Stimulated activated CD4-positive, alpha-beta T cell treated with anti-CD3 and anti-CD28 coated beads, Interleukin-12 subunit alpha, Interleukin-12 subunit beta, amount 100 ng/mL, for 24 hours (primary cell): ENCODE data around the gene KANK4.
A peak's percentile ranks its signal among the peaks of the same experiment; 100 is the strongest.
"Not testable (repeated sequence)": the region's sequence is repeated elsewhere in the genome, so short reads cannot be mapped to it uniquely, and the experiment has no call there.

Experiments
- DNase-seq, 2 experiments: peaks; one replicate each; pipeline ENCODE4 v3.0.0-alpha.2; 2020; ENCODE audit warnings: low read depth in 2 of 2

KANK4 gene

GRCh38 chr1:62271948-62272728 is 47.1 kb downstream of the KANK4 start:
- DNase-seq: peak; percentile 9 to 16

- no peak for DNase-seq
Observed at GRCh38 chr1:62271134-62271533, 48.1 kb downstream of the KANK4 start.

- DNase-seq: no peak
Observed at GRCh38 chr1:62269851-62270495, 49.3 kb downstream of the KANK4 start.

DNA sequence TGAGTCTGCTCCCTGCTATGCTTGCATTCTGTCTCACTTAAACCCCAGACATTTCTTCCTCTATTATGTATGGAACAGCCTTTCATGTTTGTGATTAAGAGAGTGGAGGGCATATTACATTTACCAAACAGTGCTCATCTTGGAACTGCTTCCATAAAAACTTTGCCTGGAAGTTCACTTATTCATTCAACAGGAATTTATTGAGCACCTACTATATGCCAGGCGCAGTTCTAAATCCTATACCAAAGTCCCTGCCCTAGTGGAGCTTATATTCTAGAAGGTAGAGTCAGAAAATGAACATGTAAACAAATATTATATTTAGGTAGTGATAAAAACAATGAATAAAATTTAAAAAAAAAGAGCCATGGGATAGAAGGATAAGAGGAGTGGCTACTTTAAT is 49.8 kb downstream of the KANK4 start:
- no peak for DNase-seq

DNA sequence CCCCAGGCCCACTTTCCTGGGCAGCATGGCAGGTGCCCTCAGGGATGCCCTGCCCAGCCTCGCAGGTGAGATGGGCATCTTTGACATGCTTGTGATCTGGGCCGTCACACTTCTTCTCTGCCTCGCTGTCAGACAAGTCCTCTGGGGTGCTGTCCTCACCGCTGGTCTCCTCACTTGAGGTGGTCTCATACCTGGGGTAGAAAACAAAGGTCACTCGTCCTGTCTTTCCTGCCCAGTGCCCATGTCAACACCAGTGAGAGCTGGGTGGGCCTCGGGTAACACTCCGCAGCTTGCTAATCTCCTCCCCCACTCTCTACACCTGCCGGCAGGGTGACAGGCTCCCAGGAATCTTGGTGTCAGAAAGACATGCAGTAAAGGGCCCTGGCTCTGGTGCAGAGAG is 50.9 kb downstream of the KANK4 start:
- DNase-seq: no peak

DNA sequence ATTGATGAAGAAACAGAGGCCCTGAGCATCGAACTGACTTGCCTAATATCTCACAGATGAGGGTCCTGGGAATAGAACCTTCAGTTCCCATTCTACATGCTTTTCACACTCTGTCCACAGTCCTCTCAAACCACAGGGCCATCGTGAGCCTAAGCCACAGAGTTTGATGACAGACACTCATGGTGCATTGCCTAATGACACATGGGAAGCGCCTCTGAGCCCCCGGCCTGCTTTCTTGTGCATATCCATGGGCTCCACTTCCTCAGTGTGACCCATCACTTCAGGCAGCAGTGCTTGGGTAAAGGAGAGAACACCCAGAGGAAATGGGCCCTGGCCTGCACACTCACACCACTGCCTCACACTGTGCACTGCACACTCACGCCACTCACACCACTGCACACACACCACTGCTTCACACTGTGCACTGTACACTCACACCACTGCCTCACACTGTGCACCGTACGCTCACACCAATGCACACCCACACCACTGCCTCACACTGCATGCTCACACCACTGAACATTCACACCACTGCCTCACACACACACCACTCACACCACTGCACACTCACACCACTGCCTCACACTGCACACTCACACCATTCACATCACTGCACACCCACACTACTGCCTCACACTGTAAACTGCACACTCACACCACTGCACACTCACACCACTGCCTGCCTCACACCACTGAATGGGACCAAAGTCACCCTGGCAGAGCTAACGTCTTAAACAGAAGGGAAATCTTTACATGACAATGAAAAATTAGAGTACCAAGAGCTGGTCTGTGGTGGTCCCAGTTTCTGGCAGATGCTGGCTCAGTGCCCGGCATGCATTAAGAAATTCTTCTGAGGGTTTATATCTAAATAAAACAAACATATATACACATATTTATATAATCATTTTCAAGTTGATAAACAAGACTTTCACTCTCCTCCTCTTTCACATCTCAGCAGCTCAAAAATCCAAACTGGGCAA is 53.0 kb downstream of the KANK4 start:
- no peak for DNase-seq

GRCh38 chr1:62263814-62264353 is 55.4 kb downstream of the KANK4 start:
- DNase-seq: no peak

- no peak for DNase-seq
Observed at GRCh38 chr1:62263006-62263813, 56.0 kb downstream of the KANK4 start.

DNA sequence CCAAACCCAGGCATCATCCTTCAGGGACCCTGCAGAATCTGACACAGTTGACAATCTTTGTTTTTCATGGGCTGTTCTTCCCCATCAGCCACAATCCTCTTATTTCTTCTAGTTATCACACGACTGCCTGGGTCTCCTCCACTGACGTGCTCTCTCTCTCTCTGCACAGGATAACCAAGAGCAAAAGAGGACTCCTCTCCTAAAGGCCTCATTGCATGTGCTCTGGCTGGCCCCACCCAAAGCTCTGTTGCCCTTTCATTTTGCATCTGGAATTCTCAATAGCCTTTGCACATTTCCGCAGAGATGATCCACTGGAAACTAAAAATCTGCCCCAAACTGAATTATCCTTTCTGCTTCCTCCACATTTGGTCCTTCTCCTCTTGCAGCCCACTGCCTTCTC is 58.5 kb downstream of the KANK4 start:
- DNase-seq: no peak

GRCh38 chr1:62259551-62259950 is 59.7 kb downstream of the KANK4 start:
- no peak for DNase-seq

DNA sequence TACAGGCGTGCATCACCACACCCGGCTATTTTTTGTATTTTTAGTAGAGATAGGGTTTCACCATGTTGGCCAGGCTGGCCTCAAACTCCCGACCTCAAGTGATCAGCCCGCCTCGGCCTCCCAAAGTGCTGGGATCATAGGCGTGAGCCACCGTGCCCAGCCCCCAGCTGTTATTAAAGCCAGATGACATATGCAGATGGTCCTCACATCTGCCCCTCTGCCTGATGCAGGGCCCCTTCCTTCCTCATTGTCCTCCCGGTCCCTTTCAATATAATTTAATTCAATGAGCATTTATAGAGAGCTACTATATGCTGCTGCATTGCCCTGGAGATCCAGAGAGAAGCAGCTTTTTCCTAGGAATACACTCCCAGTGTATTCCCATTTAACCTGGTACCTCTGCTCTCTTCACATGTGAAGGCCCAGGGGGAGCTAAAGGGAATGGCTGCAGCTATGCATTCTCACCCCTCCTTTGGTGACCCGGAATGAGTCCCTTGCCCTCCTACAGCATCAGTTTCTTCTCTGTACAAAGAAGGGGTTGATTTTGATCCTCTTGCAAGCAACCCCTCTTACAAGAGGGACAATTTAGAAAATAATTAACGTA is 69.0 kb downstream of the KANK4 start:
- DNase-seq: no peak

GRCh38 chr1:62247391-62248168 is 71.7 kb downstream of the KANK4 start:
- no peak for DNase-seq

- no peak for DNase-seq
Observed at GRCh38 chr1:62245201-62245600, 74.0 kb downstream of the KANK4 start.

DNA sequence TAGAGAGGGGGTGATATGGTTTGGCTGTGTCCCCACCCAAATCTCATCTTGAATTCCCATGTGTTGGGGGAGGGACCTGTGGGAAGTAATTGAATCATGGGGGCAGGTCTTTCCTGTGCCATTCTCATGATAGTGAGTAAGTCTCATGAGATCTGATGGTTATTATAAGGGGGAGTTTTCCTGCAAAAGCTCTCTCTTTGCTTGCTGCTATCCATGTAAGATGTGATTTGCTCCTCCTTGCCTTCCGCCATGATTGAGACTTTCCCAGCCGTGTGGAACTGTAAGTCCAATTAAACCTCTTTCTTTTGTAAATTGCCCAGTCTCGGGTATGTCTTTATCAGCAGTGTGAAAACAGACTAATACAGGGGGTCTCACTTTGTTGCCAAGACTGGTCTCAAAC is 74.9 kb downstream of the KANK4 start:
- not testable (repeated sequence) for DNase-seq

DNA sequence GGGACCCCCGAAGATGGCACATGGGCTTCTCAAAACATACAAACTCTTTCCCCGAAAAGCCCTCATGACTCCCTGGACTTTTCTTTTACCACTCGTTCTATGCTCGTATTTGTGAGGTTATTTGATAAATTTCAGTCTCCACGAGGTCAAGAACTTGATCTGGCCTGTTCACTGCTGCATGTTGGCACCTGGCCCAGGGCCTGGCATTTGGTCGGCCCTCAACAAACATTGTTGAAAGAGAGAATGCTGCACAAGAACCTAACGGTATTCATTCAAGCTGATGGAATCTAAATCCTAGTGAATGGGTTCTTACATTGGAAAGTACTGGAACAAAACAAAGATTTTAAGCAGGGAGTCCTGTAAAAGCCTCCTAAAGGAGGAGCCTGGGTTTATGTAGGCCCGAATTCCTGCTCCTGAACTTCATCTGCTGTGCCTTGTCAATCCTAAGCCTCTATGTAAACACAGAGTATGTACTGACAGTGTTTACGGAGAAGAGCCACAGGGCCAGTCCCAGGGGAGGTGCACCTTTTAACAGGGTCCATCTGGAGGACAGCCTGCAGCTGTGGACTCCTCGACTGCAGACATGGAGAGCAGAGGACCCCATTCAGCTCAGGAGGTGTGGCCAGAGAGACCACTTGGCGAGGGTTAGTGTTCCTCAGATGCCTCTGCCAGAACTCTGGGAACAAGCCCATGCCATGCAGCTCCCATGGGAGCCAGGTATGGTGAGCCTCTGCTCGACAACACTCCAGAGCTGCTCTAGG is 77.7 kb downstream of the KANK4 start:
- no peak for DNase-seq

DNA sequence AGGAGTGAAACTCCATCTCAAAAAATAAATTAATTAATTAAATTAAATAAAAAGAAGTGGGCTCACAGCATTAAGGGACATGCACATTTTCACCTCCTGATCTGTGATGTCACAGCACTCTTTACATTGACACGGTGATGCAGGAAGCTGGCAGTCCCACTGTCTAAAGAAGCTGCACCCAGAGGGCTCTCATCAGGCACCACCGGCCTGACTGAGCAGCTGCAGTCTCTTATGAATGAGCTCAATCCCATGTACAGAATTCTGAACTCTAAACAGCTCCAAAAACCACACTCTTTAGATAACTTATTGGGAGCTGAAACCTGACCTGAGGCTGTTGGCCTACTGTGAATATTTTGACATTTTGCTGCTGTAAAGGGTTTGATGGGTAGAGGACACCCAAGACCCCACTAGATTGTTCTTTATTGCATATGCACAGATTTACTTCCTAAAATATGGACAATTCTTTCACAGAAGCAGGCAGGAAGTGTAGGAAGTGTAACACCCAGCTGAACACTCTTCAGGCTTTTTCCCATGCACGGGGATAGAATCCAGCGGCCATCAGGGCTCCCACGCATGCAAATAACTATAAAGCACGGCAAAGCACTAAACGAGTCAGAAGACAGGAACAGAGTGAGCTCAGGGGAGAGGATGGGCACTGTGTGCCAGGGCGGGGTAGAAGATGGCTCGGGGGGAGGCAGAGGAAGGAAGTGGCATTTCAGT is 78.4 kb downstream of the KANK4 start:
- no peak for DNase-seq

GRCh38 chr1:62239652-62240403 is 79.4 kb downstream of the KANK4 start:
- not testable (repeated sequence) for DNase-seq

DNA sequence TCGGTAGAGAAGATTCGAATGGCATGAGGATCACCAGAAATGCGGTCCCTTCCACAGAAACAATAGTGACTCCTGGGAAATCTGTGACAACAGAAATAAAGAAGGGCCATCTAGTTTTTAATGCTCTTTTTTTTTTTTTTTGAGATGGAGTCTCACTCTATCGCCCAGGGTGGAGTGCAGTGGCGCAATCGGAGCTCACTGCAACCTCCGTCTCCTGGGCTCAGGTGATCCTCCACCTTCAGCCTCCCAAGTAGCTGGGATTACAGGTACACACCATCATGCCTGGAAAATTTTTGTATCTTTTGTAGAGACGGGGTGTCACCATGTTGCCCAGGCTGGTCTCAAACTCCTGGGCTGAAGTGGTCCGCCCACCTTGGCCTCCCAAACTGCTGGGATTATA is 80.7 kb downstream of the KANK4 start:
- DNase-seq: no peak
